OCI-LY1 (cell line): Measurements from ENCODE around the gene AXDND1.
"Not testable (repeated sequence)": the region's sequence is repeated elsewhere in the genome, so short reads cannot be mapped to it uniquely, and the experiment has no call there.

Experiments
- CTCF ChIP-seq: fragments of 200-600 bp; sonication (generic), shearing (Covaris generic); IDR thresholded peaks from 2 replicates; pipeline ENCODE4 v1.5.1; 2017; ENCODE audit warnings: mild to moderate bottlenecking, antibody characterized with exemption, low read length, moderate library complexity, mixed read lengths
- EZH2 ChIP-seq: fragments of 200-600 bp; sonication (generic), shearing (Covaris generic); IDR thresholded peaks from 2 replicates; pipeline ENCODE4 v1.8.0; 2017; ENCODE audit warnings: borderline replicate concordance, mixed run types, mild to moderate bottlenecking, antibody characterized with exemption, low read length, moderate library complexity, mixed read lengths

- not testable (repeated sequence) for TF ChIP-seq CTCF, EZH2
Measured at GRCh38 chr1:179399399-179399798, 33.6 kb downstream of the AXDND1 start.
